ENCODE data around the gene PRKN.

DNA sequence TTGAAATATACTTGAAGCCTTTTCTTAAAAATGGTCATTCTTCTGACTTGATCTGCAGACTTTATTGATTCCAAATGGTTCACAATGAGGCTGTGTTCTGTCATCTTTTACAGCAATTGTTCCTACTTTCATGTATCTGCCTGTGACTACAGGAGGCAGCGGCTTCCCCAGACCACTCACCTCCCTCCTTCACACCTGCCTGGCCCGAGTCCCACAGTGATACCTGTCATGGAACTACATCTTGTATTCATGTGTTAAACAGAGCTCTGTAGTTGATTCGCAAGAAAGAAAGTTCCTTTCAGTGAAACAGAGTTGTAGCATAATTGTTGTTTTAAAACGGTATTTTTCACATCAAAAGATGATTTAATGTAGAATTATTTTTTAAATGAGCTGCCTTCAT is 780.2 kb downstream of the PRKN start:
- TF ChIP-seq, protein P1, sequence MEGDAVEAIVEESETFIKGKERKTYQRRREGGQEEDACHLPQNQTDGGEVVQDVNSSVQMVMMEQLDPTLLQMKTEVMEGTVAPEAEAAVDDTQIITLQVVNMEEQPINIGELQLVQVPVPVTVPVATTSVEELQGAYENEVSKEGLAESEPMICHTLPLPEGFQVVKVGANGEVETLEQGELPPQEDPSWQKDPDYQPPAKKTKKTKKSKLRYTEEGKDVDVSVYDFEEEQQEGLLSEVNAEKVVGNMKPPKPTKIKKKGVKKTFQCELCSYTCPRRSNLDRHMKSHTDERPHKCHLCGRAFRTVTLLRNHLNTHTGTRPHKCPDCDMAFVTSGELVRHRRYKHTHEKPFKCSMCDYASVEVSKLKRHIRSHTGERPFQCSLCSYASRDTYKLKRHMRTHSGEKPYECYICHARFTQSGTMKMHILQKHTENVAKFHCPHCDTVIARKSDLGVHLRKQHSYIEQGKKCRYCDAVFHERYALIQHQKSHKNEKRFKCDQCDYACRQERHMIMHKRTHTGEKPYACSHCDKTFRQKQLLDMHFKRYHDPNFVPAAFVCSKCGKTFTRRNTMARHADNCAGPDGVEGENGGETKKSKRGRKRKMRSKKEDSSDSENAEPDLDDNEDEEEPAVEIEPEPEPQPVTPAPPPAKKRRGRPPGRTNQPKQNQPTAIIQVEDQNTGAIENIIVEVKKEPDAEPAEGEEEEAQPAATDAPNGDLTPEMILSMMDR (conservative IDR thresholded peaks at IDR 0.05): no peak
- no peak for TF ChIP-seq EZH2 (IDR thresholded peaks at IDR 0.05; ENCODE audit: low read depth)
